HG02973 (cell line): ENCODE results near the gene IKZF4.

Source experiments
- ATAC-seq: cut with Tn5 transposase; IDR thresholded peaks from one replicate; pipeline ENCODE4 v1.9.1; 2021; ENCODE audit warnings: moderate library complexity; ENCODE audit not compliant: unreplicated experiment

The IKZF4 gene

DNA sequence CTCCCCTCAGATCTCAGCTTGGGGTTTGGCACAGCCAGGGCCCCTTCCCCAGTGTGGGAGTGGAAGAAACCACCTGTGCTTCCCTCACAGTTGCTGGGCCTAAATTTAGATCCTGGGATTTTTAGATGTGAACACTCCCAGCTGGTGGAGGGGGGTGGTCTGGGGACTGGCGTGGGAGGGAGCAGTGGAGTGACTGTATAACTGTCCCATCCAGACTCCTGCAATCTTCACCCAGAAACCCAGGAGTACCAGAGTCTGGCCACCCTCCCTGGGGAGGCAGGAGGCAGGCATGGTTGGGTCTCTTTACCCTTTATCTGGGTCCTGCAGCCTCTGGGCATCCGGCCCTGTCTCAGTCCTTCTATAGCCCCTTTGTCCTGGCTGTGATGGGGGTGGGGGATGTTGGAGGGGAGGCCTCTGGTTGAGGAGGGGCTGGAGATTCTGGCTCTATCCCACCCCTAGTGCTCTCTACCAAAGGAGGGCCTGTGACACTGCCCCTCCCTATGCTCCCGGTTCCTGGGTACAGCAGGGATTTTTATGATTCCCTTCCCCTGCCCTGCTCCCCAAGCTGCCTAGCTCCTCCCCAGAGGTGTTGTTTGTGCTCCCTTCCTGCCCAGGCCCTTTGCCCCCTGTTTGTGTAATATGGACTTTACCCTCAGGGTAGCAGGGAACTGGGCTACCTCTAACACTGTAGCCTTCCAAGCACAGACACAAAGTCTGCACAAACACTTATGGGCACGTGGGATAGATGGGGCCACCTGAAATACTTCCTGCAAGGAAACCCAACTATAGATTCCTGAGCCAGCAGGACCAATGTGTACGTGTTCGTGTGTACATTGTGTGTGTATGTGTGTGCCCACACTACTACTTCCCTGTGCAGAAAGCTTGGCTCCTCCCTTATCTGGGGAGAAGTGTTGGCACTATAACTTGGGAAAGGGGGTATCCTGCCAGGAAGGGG is 60.8 kb downstream of the IKZF4 start:
- ATAC-seq: no peak

GRCh38 chr12:56082382-56082781 is 61.5 kb downstream of the IKZF4 start:
- ATAC-seq: no peak

- no peak for ATAC-seq
Measured at GRCh38 chr12:56082967-56083366, 62.1 kb downstream of the IKZF4 start.

DNA sequence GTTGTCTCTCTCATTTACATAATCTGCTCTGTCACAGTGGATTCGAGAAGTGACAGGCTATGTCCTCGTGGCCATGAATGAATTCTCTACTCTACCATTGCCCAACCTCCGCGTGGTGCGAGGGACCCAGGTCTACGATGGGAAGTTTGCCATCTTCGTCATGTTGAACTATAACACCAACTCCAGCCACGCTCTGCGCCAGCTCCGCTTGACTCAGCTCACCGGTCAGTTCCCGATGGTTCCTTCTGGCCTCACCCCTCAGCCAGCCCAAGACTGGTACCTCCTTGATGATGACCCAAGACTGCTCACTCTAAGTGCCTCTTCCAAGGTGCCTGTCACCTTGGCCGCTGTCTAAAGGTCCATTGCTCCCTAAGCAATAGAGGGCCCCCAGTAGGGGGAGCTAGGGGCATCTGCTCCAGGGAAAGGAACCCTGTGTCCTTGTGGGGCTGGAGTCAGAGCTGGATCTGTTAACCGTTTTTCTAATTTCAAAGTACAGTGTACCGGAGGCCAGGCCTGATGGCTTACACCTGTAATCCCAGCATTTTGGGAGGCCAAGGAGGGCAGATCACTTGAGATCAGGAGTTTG is 64.2 kb downstream of the IKZF4 start:
- no peak for ATAC-seq

DNA sequence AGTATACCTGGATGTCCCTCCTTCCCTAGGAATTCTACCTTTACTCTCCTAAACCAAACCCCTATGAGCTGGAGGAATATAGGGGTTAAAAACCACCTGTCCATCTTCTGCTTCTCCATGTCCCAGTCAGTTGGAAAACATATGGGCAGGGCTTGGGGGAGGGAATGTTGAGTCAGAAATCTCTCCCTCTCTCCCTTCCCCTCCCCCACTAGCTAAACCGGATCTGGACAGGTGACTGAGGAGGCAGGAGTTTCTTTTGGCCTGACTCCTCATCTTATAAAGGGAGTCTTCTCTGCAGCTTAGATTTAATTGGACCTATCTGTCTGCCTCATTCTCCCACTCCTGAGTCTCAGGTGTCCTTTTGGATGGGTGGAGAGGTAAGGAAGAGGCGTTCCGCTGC is 65.3 kb downstream of the IKZF4 start:
- no peak for ATAC-seq

GRCh38 chr12:56086608-56087007 is 65.8 kb downstream of the IKZF4 start:
- ATAC-seq: no peak

GRCh38 chr12:56087220-56087619 is 66.4 kb downstream of the IKZF4 start:
- ATAC-seq: no peak
